Inflammatory macrophage treated with lipopolysaccharide for 1 hour (primary cell): ENCODE data around the gene NCR3LG1.

Experiments used
- DNase-seq, 2 donors: peaks; one replicate each; pipeline ENCODE4 v3.0.0-alpha.2; 2020 to 2022

NCR3LG1 gene

DNA sequence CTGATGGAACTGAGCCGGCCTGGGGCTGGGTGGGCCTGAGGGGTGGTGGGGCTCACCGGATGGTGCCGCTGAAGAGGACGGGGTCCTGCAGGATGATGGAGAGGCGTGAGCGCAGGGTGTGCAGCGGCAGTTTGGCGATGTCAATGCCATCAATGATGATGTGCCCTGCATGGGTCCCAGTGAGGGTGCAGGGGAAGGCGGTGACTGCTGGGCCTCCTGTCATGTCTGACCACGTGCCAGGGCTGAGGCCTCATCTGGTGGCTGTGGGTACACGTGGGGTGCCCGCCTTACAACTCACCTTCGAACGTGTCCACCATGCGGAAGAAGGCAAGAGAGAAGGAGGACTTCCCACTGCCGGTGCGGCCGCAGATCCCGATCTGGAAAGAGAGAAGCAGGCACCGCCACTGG lies 44.0 kb downstream of the NCR3LG1 start:
- no peak for DNase-seq

DNA sequence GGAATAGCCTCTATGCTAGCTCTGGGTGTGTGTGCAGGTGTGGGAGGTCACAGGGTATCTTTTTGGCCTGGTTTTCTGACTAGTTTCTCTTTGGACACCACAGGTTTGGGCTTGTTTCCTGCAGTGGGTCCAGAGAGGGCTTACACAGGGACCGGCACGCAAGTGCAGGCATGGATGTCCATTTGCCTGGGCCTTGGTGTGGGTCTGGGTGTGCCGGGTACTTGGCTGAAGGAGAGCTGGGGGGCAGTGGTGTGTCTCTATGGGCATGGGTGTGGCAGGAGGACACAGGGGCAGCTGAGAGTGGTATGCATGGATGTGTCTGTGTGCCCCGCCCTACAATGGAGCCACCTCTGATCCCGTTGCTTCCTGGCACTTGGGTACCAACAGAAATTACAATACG lies 44.4 kb downstream of the NCR3LG1 start:
- DNase-seq, result no peak

DNA sequence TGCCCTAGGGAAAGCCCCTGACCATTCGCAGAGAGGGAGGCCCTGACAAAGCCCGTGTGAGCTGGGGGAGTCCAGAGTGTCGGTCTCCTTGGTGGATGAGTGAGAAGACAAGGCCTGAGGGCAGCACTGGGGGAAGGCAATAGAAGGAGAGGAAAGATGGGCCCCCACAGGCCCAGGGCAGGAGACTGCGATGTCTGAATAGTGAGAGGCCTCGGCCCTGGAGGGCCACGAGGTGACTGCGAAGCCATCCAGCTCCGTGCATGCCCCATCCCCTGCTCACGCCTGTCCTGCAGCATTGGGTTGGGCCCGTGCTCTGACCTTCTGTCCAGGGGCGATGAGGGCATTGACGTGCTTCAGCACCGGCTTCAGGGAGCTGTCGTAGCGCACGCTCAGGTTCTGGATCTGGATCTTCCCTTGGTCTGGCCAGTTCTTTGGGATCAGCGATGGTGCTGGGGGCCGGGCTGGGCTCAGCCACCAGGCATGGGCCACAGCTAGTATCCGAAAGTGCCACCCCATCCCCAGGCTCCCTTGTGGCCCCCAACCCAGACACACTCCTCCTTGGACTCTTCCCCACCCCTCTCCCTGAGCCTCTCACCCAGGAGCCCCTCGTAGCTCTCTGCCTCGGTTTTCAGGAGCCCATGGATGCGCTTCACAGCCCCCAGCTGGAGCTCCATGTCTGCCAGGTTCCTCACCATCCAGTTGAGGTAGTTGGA lies 45.2 kb downstream of the NCR3LG1 start:
- no peak for DNase-seq

DNA sequence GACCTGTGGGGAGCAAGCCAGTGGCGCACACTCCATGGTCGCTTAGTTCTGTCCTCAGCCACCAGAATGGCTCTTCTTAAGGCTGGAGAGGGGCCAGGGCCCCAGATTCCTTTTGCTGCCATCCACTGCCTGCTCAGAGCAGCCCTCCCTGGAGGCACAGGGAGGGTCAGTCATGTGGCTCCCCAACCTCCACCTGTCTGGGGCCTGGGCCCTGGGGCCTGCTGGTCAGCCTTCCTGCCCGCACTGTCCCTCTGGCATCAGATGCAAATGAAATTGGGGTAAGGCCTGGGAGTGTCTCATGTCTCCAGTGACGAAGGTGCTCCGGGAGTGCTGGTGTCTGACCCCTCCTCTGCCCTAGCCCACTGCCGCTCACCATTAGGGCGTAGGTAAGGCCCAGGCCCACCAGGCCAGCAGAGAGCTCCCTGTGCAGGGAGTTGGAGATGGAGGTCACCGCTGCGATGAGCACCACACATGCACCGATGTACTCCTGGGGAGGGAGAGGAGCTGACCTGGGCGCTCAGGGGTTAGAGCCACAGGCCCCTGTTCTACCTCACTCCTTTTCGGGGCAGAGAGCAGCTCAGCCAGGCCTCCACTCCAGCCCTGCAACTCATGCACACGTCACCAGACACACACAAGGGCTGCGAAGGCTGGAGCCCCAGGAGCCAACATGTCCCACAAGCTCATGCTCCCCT lies 45.9 kb downstream of the NCR3LG1 start:
- no peak for DNase-seq

DNA sequence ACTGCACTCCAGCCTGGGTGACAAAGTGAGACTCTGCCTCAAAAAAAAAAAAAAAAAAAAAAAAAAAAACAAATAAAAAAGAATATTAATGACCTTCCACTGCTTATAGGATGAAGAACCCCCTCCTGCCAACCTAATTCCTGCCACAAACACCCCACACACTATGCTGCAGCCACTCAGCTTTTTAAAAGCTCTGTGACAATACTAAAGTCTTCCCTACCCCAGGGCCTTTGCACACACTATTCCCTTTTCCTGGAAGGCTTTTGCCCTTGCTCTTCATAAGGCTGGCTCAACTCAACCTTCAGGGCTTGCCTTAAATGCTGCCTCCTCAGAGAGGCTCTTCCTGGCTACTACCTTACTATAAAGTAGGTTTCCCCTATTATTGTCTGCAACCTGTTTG lies 47.6 kb downstream of the NCR3LG1 start:
- no peak for DNase-seq

DNA sequence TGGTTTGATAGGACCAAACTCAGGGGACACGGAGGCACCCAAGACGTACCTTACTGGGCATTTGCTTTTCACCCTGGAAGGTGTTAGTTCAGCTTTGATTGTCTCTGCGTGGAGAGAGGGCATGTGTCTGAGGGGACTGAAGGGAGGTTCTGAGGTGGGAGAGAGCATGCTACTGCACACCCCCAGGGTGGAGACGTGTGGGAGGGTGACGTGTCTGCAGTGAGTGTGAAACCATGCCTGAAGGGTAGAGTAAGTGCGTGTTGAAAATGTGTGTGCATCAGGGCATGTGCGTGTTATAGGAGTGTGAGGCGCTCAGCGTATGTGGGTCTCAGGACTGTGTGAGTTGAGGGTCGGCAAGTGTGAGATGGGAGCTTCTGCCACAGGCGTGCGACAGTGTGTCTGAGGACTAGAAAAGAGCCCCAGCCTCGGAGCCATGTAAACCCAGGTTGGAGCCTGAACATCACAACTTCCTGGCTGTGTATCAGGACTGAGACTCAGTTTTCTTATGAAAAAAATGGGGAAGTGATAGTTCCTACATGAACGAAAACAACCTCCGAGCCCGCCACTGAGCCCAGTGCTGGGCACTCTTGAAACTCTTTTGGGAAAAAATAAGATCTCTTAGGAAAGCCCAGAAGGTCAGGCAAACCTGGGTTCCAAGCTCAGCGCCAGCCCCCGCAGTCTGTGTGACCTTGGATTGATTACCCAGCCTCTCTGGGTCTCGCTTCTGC lies 48.6 kb downstream of the NCR3LG1 start:
- DNase-seq, result no peak

DNA sequence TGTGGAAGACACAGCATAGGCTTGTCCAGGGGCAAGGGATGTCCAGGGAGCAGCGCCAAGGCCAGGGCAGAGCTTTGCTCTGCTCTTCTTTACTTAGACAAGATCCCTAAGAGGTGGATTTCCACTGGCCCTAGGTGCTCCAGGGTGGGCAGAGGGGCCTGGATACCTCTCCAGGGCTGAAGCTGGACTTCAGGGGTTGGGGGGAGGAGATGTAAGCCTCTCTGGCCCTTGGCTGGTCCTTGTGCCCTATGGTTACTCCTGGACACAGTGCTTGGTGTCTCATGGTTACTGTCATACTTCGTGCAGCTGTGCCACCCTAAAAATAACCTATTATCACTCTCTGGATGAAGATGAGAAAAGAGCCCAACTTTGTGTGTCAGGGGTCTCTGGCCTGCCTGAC lies 49.7 kb downstream of the NCR3LG1 start:
- no peak for DNase-seq

DNA sequence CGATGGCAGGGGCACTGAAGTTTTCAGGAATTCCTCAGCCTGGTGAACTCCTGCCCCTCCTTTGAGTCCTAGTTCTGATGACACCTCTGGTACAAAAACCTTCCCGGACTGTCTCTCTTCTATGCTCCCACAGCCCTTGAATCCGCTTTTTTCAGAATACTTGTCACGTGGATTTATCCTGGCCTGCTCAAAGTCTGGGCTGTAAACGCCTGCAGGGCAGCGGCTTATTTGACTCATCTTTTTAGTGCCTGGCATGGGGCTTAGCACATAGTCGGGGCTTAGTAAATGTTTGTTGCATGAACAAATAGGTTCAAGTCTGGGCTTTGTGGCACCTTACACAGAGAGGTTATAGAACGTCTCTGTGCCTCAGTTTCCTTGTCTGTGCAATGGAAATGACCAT lies 50.2 kb downstream of the NCR3LG1 start:
- DNase-seq, result no peak

DNA sequence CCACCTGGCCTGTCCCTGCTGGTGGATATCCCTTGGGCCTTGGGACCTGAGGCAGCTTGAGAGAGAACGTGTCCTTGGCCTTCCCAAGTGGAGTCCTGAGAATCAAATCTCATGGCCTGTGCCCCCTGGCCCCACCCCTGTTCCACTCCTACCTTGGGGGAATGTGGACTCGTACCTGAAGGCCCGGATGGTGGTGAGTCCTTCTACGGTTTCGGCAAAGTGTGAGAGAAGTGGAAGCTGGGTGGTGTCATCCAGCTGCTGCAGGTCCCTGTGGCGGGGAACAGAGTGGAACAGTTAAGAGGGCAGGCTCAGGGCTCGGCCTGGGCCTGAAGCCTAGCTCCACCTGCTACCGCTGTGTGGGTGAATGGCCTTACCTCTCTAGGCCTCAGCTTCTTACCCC lies 50.9 kb downstream of the NCR3LG1 start:
- DNase-seq, result no peak

DNA sequence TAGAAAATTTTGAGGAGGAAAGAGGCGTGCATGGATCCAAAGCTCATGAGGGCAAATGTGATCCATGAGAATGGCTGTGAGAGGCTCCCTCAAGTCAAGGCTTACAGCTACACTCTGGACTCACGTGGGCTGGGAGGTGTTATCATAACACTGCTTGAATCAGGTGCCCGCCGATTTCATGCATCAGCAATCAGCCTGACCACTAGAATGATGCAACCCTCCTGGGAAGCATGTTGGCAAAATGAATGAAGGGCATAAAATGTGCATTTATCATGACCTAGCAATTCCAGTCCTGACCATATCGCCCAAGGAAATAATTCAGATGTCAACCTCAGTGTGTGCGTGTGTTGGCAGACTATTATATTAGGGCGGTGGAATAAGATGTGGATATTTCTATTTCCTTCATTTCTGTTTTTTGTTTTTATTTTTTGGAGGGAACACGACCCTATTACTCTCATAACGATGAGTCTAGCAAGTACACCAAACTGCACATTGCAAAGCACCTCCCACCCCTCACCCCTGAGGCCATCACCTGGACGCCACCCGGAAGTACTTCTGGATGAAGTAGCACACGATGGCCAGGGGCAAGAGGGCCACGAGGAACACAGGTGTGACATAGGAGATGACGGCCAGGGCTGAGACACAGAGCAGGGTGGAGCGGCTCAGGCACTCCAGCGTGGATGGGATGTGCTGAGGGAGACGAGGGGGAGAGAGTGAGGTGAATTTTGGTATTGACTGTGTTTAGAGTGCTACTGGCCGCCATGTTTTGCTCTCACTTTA lies 52.6 kb downstream of the NCR3LG1 start:
- no peak for DNase-seq

DNA sequence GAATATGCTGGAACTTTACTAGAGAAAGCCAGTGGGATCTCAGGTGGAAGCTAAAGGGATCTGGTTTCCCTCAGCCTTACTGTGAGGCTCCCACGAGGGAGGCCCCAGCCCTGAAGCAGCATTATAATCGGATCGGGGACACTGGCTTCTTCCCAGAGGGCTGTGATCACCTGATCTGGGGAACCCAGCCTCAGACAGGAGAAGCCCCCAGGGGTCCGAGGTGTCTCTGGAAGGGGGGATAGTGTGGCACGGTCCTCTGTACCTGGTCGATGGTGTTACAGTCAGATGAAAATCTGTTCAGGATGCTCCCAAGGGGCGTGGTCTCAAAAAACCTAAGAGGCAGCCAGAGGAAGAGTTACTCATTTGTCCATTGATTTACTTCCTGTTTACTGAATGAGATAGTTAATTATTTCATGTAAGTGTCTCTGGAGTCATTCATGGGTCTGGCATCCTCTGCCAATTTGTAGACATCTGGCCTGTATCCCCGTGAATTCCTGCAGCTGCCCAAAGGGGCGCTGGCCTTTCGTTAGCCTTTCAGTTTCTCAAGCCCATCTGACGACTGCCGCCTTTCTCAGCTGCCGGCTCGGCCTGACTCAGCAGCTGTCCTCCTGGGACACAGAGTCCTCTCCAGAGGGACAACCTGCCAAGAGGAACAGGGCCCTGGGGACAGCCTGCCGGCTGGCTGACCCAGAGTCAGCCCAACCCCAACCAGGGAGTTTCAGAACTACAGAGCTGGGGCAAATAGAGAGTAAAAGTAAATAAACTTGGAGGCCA lies 53.8 kb downstream of the NCR3LG1 start:
- DNase-seq, result no peak

DNA sequence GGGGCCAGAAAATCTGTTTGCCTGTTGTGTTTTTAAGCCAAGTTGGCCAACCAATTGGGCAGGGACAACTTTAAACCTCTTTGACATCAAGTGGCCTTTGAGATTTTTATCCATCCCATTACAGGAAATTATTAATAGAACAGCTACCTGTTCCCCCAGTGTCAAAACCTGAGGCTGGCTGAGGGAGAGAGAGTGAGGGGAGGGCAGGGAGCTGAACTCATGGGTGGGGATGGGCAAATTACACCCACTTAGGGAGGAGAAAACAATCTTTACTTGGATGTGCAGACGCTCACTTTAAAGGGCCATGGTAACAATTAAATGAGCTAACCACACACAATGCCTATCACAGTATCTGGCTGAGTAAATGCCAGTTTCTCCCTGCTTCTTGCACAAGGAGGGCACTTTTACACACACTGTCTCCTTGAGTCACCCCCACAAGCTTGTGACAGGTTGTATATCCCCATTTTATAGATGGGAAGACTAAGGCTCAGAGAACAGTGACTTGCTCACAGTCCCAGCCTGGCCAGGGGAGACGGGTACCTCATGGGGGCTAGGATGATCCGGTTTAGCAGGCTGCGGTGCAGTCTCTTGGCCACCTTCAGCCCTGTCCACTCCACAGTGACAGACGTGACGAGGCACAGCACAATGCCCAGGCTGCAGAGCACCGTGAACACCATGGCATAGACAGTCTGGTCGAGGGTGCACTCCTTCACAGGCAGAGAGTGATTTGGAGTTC lies 54.6 kb downstream of the NCR3LG1 start:
- DNase-seq, result no peak

DNA sequence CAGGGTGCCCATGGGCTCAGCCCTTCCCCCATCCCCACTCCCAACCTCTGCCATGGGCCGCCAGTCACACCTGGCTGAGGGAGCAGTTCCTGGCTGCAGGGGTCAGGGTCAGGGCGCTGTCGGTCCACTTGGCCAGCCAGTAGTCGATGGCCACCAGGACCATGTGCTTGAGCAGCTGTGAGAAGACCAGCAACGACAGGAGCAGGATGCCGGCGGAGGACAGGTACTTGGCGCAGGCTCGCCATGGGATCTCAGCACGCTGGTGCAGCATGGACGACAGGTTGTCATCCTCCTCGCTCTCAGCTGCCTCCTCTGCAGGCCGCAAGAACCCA lies 55.2 kb downstream of the NCR3LG1 start:
- no peak for DNase-seq

DNA sequence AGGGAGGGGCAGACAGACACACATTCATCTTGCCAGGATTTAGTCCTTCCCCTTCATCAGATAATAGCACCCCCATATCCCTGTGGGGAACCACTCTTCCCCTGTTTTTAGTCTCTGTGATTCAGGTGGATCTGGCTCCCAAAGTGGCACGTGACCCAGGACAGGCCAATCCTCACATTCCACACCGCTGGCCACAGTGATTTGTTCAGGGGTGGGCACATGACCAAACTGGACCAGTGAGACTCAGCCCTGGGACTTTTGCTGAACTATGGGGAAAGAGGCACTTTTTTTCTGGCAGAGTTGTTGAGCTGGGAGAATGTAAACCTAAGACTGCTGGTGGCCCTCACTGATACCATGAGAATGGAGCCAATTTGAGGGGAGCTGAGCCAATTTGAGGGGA lies 56.0 kb downstream of the NCR3LG1 start:
- DNase-seq, result no peak

DNA sequence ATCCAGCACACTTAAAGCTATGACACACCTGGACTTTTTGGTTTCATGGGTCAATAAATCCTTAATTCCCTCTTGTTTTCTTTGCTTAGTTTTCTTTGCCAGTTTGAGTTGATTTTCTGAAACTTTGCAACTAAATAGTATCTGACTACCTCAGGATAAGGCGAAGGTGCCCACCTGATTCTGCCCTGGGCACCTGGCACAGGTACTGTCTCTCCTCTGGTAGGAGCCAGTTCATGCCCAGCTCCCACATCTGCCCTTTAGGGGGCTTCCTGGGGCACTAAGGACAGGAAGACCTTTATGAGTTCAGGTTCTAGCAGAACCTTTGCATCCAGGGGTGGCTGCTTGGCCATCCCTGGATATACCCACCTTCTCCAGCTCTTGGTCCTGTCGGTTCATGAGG lies 56.4 kb downstream of the NCR3LG1 start:
- no peak for DNase-seq

DNA sequence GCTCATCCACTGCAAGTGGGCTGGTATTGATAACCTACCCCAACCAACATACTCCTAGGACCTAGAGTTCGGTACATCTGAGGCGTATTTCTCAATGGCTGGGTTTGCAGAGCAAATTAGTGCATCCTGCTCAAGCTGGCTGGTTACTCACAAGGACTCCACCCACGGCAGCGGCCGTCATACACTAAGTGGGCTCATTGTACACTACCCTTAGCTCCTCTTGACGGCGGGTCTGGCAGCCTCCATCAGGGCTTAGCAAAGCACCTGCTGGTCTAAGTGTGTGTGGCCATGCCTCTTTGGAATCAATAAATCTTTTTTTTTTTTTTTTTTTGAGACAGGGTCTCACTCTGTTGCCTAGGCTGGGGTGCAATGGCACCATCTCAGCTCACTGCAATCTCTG lies 57.0 kb downstream of the NCR3LG1 start:
- no peak for DNase-seq

DNA sequence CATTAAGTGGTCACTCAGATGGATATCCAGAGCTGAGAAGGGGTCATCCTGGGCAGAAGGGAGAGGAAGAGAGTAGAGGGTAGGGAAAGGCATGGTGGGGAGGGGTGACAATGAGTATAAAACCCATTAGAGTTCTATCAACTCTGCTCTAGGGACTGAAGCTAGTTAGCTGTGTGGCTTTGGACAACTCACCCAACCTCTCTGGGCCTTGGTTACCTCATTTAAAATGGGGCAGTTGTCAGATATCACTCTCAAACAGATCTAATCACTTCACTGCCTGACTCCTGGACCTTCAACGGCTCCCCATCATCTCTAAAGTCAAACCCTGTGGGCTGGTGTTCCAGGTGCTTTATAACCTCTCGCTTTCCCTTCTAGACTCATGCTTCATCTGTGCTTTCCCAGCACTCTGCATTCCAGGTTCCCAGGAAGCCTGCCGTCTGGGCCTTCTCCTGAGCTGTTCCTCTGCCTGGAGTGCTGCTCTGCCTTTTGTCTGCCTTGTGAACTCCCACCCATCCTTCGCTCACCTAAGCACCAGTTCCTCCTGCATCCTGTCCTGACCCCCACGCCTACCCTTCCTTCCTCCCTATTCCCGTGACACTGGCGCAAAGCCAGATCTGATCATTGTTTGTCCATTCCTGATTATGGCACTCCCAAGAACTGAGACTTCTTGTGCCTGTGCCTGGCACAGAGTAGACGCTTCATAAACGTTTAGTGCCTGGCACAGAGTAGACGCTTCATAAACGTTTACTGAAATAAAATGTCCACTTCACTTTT lies 59.2 kb downstream of the NCR3LG1 start:
- no peak for DNase-seq

DNA sequence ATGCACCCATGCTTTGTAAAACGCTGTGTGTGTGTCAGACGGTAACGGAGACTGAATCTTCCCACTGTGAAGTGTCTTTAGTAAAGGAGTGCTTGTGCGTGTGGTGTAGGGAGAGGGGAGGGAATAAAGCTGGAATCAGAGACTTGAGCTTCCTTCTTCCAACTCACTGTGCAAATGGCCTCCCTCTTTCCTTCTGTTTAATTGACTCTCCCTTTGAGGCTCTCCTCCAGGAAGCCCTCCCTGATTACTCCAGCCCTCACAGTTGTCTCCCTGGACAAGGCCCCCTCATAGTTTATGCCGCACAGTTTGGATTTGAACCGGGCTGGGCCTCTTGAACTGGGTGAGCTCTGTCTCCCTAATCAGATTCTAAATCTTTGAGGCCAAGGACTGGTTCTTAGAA lies 59.8 kb downstream of the NCR3LG1 start:
- DNase-seq, result no peak

DNA sequence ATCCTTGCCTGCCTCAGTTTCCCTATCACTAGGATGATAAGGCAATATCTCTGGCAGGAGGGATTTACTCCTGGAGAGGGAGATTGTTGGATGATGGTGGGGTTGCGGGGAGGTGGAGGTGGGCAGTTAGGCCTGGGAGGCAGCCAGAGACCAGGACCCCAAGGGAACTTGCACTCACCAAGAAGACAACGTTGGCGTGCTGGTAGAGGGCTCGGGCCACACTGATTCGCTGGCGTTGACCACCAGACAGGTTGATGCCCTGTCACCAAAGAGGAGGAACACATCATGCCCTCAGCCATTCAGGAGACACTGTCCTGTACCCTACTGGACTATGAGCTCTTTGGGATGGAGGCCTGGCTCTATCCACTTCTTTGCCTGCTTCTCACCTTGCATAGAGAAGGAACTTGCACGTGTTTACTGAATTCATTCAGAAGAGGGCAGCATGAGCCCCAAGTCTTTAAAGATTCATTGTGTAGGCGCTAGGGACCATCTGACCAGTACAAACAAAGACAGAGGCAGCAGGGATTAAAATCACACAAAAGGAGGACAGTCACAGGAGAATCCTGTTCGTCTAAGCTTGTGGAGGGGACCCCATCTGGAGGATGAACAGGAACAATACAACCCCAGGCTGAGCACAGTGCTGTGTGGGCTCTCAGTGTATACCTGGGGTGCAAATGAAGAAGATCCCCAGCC lies 61.0 kb downstream of the NCR3LG1 start:
- no peak for DNase-seq
